ENCODE results near the gene NCLN.
A peak's percentile ranks its signal among the peaks of the same experiment; 100 is the strongest.

Gene NCLN

DNA sequence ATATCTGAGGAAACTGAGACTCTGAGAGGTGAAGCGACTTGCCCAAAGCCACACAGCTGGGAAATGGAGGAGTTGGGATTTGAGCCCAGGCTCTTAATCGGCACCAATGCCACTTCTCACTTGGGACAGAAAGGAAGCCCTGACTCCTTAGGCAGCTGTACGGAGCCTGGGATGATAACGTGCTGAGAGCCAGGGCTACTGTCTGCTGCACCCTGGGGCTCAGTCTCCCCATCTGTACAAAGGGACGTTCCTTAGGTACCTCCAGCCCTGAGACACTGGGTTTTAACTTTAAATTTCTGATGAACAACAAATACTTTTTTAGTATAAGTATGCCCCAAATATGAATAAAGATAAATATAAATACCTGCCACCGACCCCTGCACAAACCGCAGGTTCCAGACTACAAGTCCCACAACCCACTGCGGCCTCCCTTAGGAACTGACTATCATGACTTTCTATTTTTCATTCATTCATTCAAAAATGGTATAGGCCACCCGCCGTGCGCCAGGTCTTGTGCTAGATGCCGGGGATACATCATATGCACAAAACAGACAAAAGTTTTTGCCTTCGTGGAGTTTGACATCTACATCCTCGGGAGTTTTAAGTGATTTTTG lies 776 bp upstream of the NCLN start:
- TF ChIP-seq, protein P1, sequence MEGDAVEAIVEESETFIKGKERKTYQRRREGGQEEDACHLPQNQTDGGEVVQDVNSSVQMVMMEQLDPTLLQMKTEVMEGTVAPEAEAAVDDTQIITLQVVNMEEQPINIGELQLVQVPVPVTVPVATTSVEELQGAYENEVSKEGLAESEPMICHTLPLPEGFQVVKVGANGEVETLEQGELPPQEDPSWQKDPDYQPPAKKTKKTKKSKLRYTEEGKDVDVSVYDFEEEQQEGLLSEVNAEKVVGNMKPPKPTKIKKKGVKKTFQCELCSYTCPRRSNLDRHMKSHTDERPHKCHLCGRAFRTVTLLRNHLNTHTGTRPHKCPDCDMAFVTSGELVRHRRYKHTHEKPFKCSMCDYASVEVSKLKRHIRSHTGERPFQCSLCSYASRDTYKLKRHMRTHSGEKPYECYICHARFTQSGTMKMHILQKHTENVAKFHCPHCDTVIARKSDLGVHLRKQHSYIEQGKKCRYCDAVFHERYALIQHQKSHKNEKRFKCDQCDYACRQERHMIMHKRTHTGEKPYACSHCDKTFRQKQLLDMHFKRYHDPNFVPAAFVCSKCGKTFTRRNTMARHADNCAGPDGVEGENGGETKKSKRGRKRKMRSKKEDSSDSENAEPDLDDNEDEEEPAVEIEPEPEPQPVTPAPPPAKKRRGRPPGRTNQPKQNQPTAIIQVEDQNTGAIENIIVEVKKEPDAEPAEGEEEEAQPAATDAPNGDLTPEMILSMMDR (IDR thresholded peaks at IDR 0.05; ENCODE audit: insufficient read depth, low read depth, low read length, missing control alignments), result no peak
- DNase-seq (ENCODE audit: low read depth), result peak; percentile 78
- H3K4me3 ChIP-seq (ENCODE audit: low read depth, low read length), result peak overlapping the region; percentile 52

DNA sequence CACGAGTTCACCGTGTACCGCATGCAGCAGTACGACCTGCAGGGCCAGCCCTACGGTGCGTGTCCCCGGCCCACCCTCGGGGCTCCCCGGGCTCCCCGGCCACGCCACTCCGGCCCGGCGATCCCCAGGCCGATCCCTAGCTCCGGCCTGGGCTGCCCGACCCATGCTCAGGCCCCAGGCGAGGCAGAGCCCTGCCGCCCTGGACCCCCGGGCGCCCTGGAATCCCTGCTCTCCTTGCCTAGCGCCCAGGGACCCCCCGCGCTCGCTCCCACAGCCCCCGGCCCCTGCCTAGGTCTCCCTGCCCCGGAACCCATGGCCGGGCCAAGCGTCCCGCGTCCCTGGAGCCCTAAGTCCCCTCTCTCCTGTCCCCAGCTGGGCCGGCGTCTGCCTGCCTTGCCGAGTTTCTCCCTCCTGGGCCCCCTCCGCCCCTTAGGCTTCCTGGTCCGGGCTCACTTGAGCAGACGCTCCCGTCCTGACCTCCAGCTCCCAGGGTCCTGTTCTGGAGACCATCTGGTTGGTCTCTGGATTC lies 494 bp downstream of the NCLN start:
- DNase-seq (ENCODE audit: low read depth), result peak; percentile 36
- H3K4me3 ChIP-seq (ENCODE audit: low read depth, low read length), result peak overlapping the region; percentile 84
- TF ChIP-seq, protein P1 (IDR thresholded peaks at IDR 0.05; ENCODE audit: insufficient read depth, low read depth, low read length, missing control alignments), result no peak

DNA sequence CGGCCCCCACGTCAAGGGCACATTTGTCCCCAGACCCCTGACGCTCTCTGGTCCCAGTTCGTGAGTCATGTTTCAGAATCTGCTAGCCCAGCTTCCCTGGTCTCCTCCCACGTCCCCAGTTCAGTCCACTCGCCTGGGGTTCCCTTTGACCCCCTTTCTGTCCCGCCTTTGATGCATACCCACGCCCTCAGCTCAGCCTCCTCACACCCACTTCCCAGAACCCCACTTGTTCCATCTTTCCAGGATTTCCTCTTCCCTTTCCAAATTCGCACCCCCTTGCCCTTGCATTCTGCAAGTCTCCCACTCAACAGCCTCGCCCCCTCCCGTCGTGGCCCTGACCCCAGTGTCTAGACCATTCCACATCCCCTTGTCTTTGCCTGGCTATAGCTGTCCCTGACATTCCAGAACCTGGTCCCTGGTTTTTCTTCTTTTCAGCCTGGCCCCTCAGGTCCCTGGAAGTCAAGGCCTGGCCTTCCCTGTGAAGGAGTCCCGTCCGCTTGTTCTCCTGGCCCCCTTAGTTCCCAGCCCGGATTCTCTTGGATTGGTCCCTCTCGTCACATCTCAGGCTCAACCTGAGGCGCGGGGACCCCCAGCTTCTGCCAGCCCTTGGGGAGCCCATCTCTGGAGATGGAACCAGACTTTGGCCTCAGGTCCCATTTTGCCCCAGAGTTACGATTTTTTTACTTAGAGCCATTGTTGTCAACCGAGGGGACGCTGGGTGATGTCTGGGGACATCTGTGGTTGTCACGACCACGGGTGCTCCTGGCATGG lies 1.3 kb downstream of the NCLN start:
- H3K4me3 ChIP-seq (ENCODE audit: low read depth, low read length), result peak overlapping the region; percentile 84
- TF ChIP-seq, protein P1 (IDR thresholded peaks at IDR 0.05; ENCODE audit: insufficient read depth, low read depth, low read length, missing control alignments), result no peak
- DNase-seq (ENCODE audit: low read depth), result no peak

DNA sequence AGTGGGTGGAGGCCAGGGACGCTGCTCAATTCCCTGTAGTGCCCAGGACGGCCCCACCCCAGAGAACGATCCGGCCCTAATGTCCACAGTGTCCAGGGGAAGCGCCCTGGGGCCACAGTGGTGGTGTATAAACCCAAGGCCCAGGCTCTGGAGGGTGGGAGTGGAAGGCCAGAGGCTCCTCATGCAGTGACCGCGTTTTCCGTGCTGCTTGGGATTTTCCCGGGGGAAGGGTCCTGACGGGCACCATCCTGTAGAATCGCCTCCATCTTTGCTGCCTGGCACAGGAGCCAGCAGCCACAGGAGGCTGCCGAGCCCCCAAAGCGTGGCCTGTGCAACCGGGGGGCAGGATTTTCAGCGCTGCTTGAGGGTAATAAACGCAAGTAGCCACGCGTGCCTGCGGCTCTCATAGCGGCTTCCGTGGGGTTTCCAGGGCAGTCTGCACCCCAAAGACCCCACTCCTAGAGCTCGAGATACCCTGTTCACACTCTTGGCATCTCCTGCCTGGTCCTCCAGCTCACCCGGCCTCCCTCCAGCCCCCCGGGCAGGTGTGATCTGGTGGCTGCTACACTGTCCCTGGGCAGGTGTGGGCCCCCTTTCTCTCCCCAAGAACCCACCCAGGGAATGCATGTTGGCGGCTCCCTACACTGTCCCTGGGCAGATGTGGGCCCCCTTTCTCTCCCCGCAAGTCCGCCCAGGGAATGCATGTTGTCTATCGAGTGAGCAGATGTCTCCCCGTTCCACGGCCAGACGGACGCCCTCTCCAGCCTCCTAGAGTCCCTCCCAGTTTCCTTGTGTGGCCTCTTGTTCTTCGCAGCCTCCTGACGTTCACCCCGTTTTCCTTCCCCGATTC lies 2.2 kb downstream of the NCLN start:
- no peak overlapping the region for H3K4me3 ChIP-seq (ENCODE audit: low read depth, low read length)

DNA sequence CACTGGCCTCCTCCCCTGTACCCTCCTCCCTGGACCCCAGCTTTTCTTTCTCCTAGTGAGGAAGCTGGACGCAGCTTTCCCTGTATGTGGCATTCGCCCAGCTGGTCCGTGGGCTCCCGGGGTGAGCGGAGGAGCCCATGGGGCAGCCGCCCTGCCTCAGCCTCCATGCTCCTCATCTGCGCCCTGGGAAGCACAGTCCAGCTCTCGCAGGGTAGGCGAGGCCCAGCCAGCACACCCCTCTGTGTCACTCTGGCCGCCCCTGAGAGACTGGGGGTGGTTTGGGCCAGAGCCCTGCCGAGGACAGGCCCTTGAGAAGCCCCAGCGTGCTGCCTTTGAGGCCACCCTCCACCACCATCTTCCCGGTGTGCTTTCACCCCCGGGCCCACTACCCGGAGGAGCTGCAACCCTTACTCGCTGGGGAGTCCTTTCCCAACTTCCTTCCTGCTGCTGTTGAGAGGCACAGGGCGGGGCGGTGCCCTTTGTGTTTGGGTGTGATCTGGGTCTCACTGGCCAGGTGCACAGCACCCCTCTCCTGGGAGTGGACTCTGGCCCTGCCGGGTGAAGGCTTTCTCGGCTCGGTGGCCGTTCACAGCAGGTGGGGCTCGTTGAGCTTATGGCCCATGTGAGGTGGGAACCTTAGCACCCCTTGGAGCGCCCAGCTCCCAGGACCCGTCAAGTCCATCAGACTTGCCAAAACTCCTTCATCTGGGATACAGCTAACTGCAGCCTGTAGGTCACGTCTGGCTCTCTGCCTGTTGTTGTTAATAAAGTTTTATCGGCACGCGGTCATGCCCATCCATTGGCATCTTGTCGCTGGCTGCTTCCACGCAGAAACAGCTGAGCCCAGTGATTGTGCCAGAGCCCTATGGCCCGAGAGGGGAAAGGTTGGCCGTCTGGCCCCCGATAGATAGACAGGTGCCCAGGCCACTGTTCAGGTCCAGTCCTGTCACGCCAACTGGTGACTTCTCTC lies 3.2 kb downstream of the NCLN start:
- H3K4me3 ChIP-seq (ENCODE audit: low read depth, low read length), result no peak overlapping the region

More for the DNA sequence above, 2.2 kb downstream of the NCLN start:
- TF ChIP-seq, protein P1 (IDR thresholded peaks at IDR 0.05; ENCODE audit: insufficient read depth, low read depth, low read length, missing control alignments), result no peak
- DNase-seq (ENCODE audit: low read depth), result no peak

More for the DNA sequence above, 3.2 kb downstream of the NCLN start:
- DNase-seq (ENCODE audit: low read depth), result no peak
- TF ChIP-seq, protein P1 (IDR thresholded peaks at IDR 0.05; ENCODE audit: insufficient read depth, low read depth, low read length, missing control alignments), result no peak
